HCT116 (cell line): Measurements from ENCODE around the gene DENND10. TPM values are rescaled to one million over a fixed set of nuclear protein-coding genes. Genes with fewer than 3 reads are reported as not detected.

Experiments
- ATAC-seq: fragments of 200-7000 bp; cut with Tn5 transposase; 2 replicates; pipeline ENCODE4 v1.9.1; 2020; ENCODE audit warnings: mild to moderate bottlenecking, moderate library complexity
- BruUV-seq: library from RNA; stranded (reverse); fragments of 400-500 nt; replicated peaks from 2 replicates; lab custom pipeline; 2021; lab: Mats Ljungman, UMichigan
- CTCF ChIA-PET: fragments of 300-600 bp; sonication (Branson Sonifier 250); formaldehyde crosslinking; loops from one replicate; lab custom pipeline; 2021; ENCODE audit warnings: antibody characterized with exemption; lab: Charles Lee
- POLR2A ChIA-PET: fragments of 300-600, 350-600 bp; sonication (Branson Sonifier 250); formaldehyde crosslinking; loops from one replicate; lab custom pipeline; 2021; ENCODE audit warnings: antibody characterized with exemption; lab: Charles Lee
- RAD21 ChIA-PET, 2 experiments: fragments of 300-600 bp; sonication (Branson Sonifier 250); formaldehyde crosslinking; loops; one replicate each; lab custom pipeline; 2023; ENCODE audit warnings: low total read pairs in 2 of 2; ENCODE audit not compliant: uncharacterized antibody in 2 of 2, unreplicated experiment in 2 of 2, low non-redundant PET in 1 of 2; lab: Charles Lee
- DNase-seq: peaks from one replicate; pipeline ENCODE4 v3.0.0-alpha.2; 2010; ENCODE audit warnings: low read depth, low spot score
- H2AFZ ChIP-seq: fragments of 200-600 bp; shearing (Covaris generic), sonication (generic); 2 replicates; pipeline ENCODE4 v1.6.1; 2017; ENCODE audit warnings: low read depth, mixed run types, mixed read lengths, antibody characterized with exemption, low read length; ENCODE audit not compliant: poor library complexity, severe bottlenecking
- H3K27ac ChIP-seq: 2 replicates; pipeline ENCODE4 v1.5.1; 2012; ENCODE audit warnings: low read depth, low read length
- H3K27me3 ChIP-seq: fragments of 200-600 bp; sonication (generic); 2 replicates; pipeline ENCODE4 v1.6.1; 2016; ENCODE audit warnings: mixed run types, low read length, mixed read lengths; ENCODE audit not compliant: insufficient read depth
- H3K36me3 ChIP-seq, 2 experiments: fragments of 200-500 bp in 1 of 2; fragments of 200-600 bp in 1 of 2; sonication (Bioruptor generic) in 1 of 2; sonication (generic) in 1 of 2; 2 replicates each; pipeline versions ENCODE4 v1.5.1 to v1.6.1; 2014 to 2016; ENCODE audit warnings: low read length in 2 of 2, inconsistent platforms in 1 of 2, mixed read lengths in 1 of 2, mixed run types in 1 of 2; ENCODE audit not compliant: insufficient read depth in 2 of 2, control insufficient read depth in 1 of 2
- H3K4me1 ChIP-seq, 2 experiments: fragments of 200-600 bp in 1 of 2; sonication (generic) in 1 of 2; 2 replicates each; pipeline versions ENCODE4 v1.5.1 to v1.6.1; 2012 to 2017; ENCODE audit warnings: low read length in 2 of 2, inconsistent platforms in 1 of 2, mild to moderate bottlenecking in 1 of 2, mixed read lengths in 1 of 2, mixed run types in 1 of 2, moderate library complexity in 1 of 2; ENCODE audit not compliant: insufficient read depth in 2 of 2, control insufficient read depth in 1 of 2
- H3K4me2 ChIP-seq: fragments of 200-600 bp; sonication (generic); 2 replicates; pipeline ENCODE4 v1.6.1; 2017; ENCODE audit warnings: mixed run types, low read length, mixed read lengths
- H3K4me3 ChIP-seq, 2 experiments: fragments of 200-600 bp in 1 of 2; sonication (generic) in 1 of 2; replicated peaks in 1 of 2; 2 replicates each; pipeline ENCODE4 v1.5.1; 2011 to 2016; ENCODE audit warnings: low read length in 2 of 2, control low read depth in 1 of 2, low read depth in 1 of 2, mild to moderate bottlenecking in 1 of 2, mixed read lengths in 1 of 2, mixed run types in 1 of 2
- H3K79me2 ChIP-seq: fragments of 200-600 bp; sonication (generic); 2 replicates; pipeline ENCODE4 v1.6.1; 2017; ENCODE audit warnings: mild to moderate bottlenecking, mixed run types, low read length, moderate library complexity, mixed read lengths; ENCODE audit not compliant: insufficient read depth
- H3K9ac ChIP-seq: fragments of 200-600 bp; sonication (generic); 2 replicates; pipeline ENCODE4 v1.6.1; 2016; ENCODE audit warnings: low read length, mixed read lengths
- H3K9me2 ChIP-seq: fragments of 200-600 bp; sonication (generic), shearing (Covaris generic); 2 replicates; pipeline ENCODE4 v1.6.1; 2017; ENCODE audit warnings: mixed run types, mild to moderate bottlenecking, moderate library complexity; ENCODE audit not compliant: insufficient read depth
- H3K9me3 ChIP-seq, 2 experiments: fragments of 200-500 bp in 1 of 2; fragments of 200-600 bp in 1 of 2; sonication (Bioruptor generic) in 1 of 2; sonication (generic) in 1 of 2; 2 replicates each; pipeline ENCODE4 v1.6.1; 2014 to 2017; ENCODE audit warnings: low read length in 2 of 2, mixed read lengths in 2 of 2, inconsistent platforms in 1 of 2, low read depth in 1 of 2, mild to moderate bottlenecking in 1 of 2, mixed run types in 1 of 2, moderate library complexity in 1 of 2; ENCODE audit not compliant: control insufficient read depth in 1 of 2, insufficient read depth in 1 of 2
- H4K20me1 ChIP-seq: fragments of 200-600 bp; sonication (generic), shearing (Covaris generic); 2 replicates; pipeline ENCODE4 v1.6.1; 2017; ENCODE audit warnings: mixed run types, mild to moderate bottlenecking, moderate library complexity; ENCODE audit not compliant: insufficient read depth
- EGR1 ChIP-seq: IDR thresholded peaks from 2 replicates; pipeline ENCODE4 v1.6.1; 2012; ENCODE audit warnings: low read depth
- ELF1 ChIP-seq: IDR thresholded peaks from 2 replicates; pipeline ENCODE4 v1.6.1; 2012; ENCODE audit warnings: low read depth, borderline replicate concordance
- FOSL1 ChIP-seq: IDR thresholded peaks from 2 replicates; pipeline ENCODE4 v1.6.1; 2012; ENCODE audit warnings: low read depth
- POLR2A ChIP-seq: IDR thresholded peaks from 2 replicates; pipeline ENCODE4 v1.7.0; 2011; ENCODE audit warnings: borderline replicate concordance; ENCODE audit not compliant: insufficient read depth, insufficient read length; ENCODE audit errors: extremely low read depth
- POLR2AphosphoS5 ChIP-seq: IDR thresholded peaks from 2 replicates; pipeline ENCODE4 v1.6.1; 2011; ENCODE audit warnings: mild to moderate bottlenecking, low read depth, low read length, moderate library complexity
- RAD21 ChIP-seq: IDR thresholded peaks from 2 replicates; pipeline ENCODE4 v1.6.1; 2012; ENCODE audit warnings: low read depth, mild to moderate bottlenecking
- SIN3A ChIP-seq: IDR thresholded peaks from 2 replicates; pipeline ENCODE4 v1.6.1; 2012; ENCODE audit warnings: low read depth
- SP1 ChIP-seq: IDR thresholded peaks from 2 replicates; pipeline ENCODE4 v1.6.1; 2012; ENCODE audit warnings: low read depth
- TCF7L2 ChIP-seq: IDR thresholded peaks from 2 replicates; pipeline ENCODE4 v1.7.0; 2011; ENCODE audit warnings: borderline replicate concordance, inconsistent platforms; ENCODE audit not compliant: insufficient read depth, insufficient read length; ENCODE audit errors: extremely low read depth
- YY1 ChIP-seq: IDR thresholded peaks from 2 replicates; pipeline ENCODE4 v1.6.1; 2011; ENCODE audit warnings: low read length, low read depth, moderate library complexity, mild to moderate bottlenecking; ENCODE audit not compliant: insufficient replicate concordance; ENCODE audit errors: extremely low read depth
- ZFX ChIP-seq: fragments of 450-650 bp; IDR thresholded peaks from 2 replicates; pipeline ENCODE4 v1.6.1; 2017
- intact Hi-C: fragments of 100-400 bp; cut with micrococcal nuclease; formaldehyde crosslinking; loops from 2 replicates; pipeline ENCODE4 v1.10.0; 2022
- total RNA-seq: library from RNA; stranded (reverse); gene quantifications from one replicate; pipeline ENCODE4 v1.2.1, GENCODE V29; 2021; ENCODE audit not compliant: unreplicated experiment
- TF ChIP-seq, protein P1 (sequence below): IDR thresholded peaks from 2 replicates; pipeline ENCODE4 v1.6.1; 2011; ENCODE audit warnings: mild to moderate bottlenecking, low read length, moderate library complexity; ENCODE audit not compliant: insufficient replicate concordance; ENCODE audit errors: extremely low read depth
- TF ChIP-seq, protein P2 (sequence below): IDR thresholded peaks from 2 replicates; pipeline ENCODE4 v1.6.1; 2012; ENCODE audit warnings: low read depth
- TF ChIP-seq, protein P3 (sequence below), 3 experiments: fragments of 200-600 bp in 1 of 3; sonication (generic) in 1 of 3; IDR thresholded peaks in 2 of 3; conservative IDR thresholded peaks in 1 of 3; 2 replicates each; pipeline ENCODE4 v1.5.1; 2012 to 2017; ENCODE audit warnings: low read depth in 2 of 3, low read length in 2 of 3, antibody characterized with exemption in 1 of 3, borderline replicate concordance in 1 of 3, control low read depth in 1 of 3, mild to moderate bottlenecking in 1 of 3, mixed read lengths in 1 of 3, mixed run types in 1 of 3, moderate library complexity in 1 of 3; ENCODE audit not compliant: insufficient read depth in 1 of 3
- TF ChIP-seq, protein P4 (sequence below): IDR thresholded peaks from 2 replicates; pipeline ENCODE4 v1.6.1; 2012

DENND10 gene
- total RNA-seq, 1 experiment from 2014 or later: 47.5 TPM

DNA sequence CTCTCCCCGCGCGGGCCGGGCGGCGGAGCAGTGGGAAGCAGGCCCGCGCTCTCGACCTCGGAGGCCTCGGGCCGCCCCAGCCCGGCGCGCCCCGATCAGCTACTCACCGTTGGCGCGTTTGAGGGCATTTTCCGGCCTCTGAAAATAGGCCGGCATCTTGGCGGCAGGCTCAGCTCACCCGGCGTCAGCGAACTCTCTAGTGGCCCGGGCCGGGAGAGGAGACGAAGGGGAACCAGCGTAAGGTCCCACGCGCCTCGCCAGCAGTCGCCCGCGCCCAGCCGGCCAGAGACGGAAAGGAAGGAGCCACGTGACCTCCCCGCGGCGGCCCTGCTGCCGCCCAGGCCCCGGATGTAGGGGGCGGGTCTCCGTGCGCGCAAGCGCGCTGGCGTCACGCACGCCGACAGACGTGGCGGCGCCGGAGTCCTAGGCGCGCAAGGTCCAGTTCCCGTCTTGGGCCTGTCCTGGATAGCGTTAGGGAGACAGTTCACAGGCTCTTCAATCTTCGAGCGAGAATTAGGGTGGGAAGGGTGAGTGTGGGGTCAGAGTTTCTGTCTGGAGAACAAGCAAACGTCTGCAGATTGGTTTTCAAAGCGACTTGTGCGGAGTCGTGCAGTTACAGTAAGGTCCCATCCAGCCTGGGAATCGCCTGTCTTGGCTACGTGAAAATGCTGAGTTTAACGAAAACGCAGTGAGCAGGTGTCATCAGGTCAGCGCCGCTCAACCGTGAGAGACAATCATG is 23.2 kb upstream of the DENND10 start, which contains the start of gene EIF3A:
Gene EIF3A, minus strand, starts transcription at position 297 of the 739 bp plus-strand sequence. Its CDS starts 141 bp downstream, at position 156.
- Histone ChIP-seq H3K9me3 (no peaks in the 10 kb centered on the region), H2AFZ (peak within 1 kb of the TSS; percentile 14), H3K4me3 (peak within 1 kb of the TSS; percentile 83 to 98), H3K79me2 (peaks cover 59% of the 10 kb centered on the region), H3K36me3 (peaks cover 5 to 27% of the 10 kb centered on the region in 2 experiments; a peak in 3 of 4 replicates), H3K9me2 (no peaks in the 10 kb centered on the region), H3K27me3 (no peaks in the 10 kb centered on the region), H4K20me1 (peaks cover 37% of the 10 kb centered on the region; the same call in 1 of the 2 replicates), H3K4me2 (peak within 1 kb of the TSS; percentile 87), H3K27ac (peak within 1 kb of the TSS; percentile 96), H3K9ac (peak within 1 kb of the TSS; percentile 100), H3K4me1 (peaks cover 22 to 40% of the 10 kb centered on the region in 2 experiments)
- CTCF ChIA-PET: no interaction called here
- POLR2A ChIA-PET: interaction anchor here (0.9 kb wide), 1 partner anchor 51 kb away, joined by 4 read pairs; the partner anchor contains the start of gene NANOS1
- DNase-seq: peak; percentile 92
- RAD21 ChIA-PET: no interaction called here
- peak; percentile 97 for TF ChIP-seq SIN3A
- TF ChIP-seq ZFX: peak; percentile 99
- TF ChIP-seq, protein P1, sequence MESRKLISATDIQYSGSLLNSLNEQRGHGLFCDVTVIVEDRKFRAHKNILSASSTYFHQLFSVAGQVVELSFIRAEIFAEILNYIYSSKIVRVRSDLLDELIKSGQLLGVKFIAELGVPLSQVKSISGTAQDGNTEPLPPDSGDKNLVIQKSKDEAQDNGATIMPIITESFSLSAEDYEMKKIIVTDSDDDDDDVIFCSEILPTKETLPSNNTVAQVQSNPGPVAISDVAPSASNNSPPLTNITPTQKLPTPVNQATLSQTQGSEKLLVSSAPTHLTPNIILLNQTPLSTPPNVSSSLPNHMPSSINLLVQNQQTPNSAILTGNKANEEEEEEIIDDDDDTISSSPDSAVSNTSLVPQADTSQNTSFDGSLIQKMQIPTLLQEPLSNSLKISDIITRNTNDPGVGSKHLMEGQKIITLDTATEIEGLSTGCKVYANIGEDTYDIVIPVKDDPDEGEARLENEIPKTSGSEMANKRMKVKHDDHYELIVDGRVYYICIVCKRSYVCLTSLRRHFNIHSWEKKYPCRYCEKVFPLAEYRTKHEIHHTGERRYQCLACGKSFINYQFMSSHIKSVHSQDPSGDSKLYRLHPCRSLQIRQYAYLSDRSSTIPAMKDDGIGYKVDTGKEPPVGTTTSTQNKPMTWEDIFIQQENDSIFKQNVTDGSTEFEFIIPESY: peak; percentile 72
- TF ChIP-seq POLR2AphosphoS5: peak; percentile 100
- TF ChIP-seq SP1: peak; percentile 67; the same call in 1 of the 2 replicates
- TF ChIP-seq EGR1: peak; percentile 71
- TF ChIP-seq, protein P2, sequence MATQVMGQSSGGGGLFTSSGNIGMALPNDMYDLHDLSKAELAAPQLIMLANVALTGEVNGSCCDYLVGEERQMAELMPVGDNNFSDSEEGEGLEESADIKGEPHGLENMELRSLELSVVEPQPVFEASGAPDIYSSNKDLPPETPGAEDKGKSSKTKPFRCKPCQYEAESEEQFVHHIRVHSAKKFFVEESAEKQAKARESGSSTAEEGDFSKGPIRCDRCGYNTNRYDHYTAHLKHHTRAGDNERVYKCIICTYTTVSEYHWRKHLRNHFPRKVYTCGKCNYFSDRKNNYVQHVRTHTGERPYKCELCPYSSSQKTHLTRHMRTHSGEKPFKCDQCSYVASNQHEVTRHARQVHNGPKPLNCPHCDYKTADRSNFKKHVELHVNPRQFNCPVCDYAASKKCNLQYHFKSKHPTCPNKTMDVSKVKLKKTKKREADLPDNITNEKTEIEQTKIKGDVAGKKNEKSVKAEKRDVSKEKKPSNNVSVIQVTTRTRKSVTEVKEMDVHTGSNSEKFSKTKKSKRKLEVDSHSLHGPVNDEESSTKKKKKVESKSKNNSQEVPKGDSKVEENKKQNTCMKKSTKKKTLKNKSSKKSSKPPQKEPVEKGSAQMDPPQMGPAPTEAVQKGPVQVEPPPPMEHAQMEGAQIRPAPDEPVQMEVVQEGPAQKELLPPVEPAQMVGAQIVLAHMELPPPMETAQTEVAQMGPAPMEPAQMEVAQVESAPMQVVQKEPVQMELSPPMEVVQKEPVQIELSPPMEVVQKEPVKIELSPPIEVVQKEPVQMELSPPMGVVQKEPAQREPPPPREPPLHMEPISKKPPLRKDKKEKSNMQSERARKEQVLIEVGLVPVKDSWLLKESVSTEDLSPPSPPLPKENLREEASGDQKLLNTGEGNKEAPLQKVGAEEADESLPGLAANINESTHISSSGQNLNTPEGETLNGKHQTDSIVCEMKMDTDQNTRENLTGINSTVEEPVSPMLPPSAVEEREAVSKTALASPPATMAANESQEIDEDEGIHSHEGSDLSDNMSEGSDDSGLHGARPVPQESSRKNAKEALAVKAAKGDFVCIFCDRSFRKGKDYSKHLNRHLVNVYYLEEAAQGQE: no peak
- TF ChIP-seq, protein P3, sequence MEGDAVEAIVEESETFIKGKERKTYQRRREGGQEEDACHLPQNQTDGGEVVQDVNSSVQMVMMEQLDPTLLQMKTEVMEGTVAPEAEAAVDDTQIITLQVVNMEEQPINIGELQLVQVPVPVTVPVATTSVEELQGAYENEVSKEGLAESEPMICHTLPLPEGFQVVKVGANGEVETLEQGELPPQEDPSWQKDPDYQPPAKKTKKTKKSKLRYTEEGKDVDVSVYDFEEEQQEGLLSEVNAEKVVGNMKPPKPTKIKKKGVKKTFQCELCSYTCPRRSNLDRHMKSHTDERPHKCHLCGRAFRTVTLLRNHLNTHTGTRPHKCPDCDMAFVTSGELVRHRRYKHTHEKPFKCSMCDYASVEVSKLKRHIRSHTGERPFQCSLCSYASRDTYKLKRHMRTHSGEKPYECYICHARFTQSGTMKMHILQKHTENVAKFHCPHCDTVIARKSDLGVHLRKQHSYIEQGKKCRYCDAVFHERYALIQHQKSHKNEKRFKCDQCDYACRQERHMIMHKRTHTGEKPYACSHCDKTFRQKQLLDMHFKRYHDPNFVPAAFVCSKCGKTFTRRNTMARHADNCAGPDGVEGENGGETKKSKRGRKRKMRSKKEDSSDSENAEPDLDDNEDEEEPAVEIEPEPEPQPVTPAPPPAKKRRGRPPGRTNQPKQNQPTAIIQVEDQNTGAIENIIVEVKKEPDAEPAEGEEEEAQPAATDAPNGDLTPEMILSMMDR (IDR thresholded peaks at IDR 0.05 in 2 of 3, conservative IDR thresholded peaks at IDR 0.05 in 1 of 3; ENCODE audit: borderline replicate concordance in 1 of 3, insufficient read depth in 1 of 3, low read depth in 2 of 3, low read length in 2 of 3): no peak
- TF ChIP-seq POLR2A: peak; percentile 99
- peak; percentile 36 for TF ChIP-seq TCF7L2
- peak; percentile 18 for TF ChIP-seq RAD21
- peak; percentile 25 for TF ChIP-seq FOSL1
- TF ChIP-seq YY1: peak; percentile 86
- no peak for TF ChIP-seq ELF1
- TF ChIP-seq, protein P4, sequence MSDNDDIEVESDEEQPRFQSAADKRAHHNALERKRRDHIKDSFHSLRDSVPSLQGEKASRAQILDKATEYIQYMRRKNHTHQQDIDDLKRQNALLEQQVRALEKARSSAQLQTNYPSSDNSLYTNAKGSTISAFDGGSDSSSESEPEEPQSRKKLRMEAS: peak; percentile 98
- no TSS peak for BruUV-seq
- peak; percentile 88 for ATAC-seq
- intact Hi-C loops: no loop called here
